SJCRH30 (cell line): ENCODE results near the gene MXRA5. TPM values are rescaled to one million over a fixed set of nuclear protein-coding genes. Genes with fewer than 3 reads are reported as not detected.
A peak's percentile ranks its signal among the peaks of the same experiment; 100 is the strongest.
"Not testable (repeated sequence)": the region's sequence is repeated elsewhere in the genome, so short reads cannot be mapped to it uniquely, and the experiment has no call there.

Source experiments
- DNase-seq, 2 experiments: peaks; one replicate each; pipeline ENCODE4 v3.0.0-alpha.2; 2015 to 2020
- H3K27ac ChIP-seq: fragments of 250-450 bp; sonication (Bioruptor Pico); 2 replicates; pipeline ENCODE4 v1.5.1; 2020; ENCODE audit warnings: mild to moderate bottlenecking, moderate library complexity
- H3K27me3 ChIP-seq: fragments of 250-450 bp; sonication (Bioruptor Pico); 2 replicates; pipeline ENCODE4 v1.5.1; 2020; ENCODE audit warnings: mild to moderate bottlenecking, moderate library complexity
- H3K36me3 ChIP-seq: fragments of 250-450 bp; sonication (Bioruptor Pico); 2 replicates; pipeline ENCODE4 v1.5.1; 2020; ENCODE audit warnings: mild to moderate bottlenecking, moderate library complexity
- H3K4me1 ChIP-seq: fragments of 250-450 bp; sonication (Bioruptor Pico); 2 replicates; pipeline ENCODE4 v1.5.1; 2020; ENCODE audit warnings: mild to moderate bottlenecking, moderate library complexity
- H3K4me3 ChIP-seq: fragments of 250-450 bp; sonication (Bioruptor Pico); 2 replicates; pipeline ENCODE4 v1.5.1; 2020; ENCODE audit warnings: mild to moderate bottlenecking, moderate library complexity
- H3K9me3 ChIP-seq: fragments of 250-450 bp; sonication (Bioruptor Pico); replicated peaks from 2 replicates; pipeline ENCODE4 v1.5.1; 2020; ENCODE audit warnings: mild to moderate bottlenecking, moderate library complexity
- total RNA-seq: library from RNA; depleted of rRNA; stranded (reverse); fragments of >200 nt; shearing (Covaris generic); gene quantifications from 2 replicates; pipeline ENCODE4 v1.2.3, GENCODE V29; 2014

Gene MXRA5
- total RNA-seq, 1 experiment from 2014 or later: 49.6 TPM

GRCh38 chrX:3293251-3293650 lies 53.2 kb downstream of the MXRA5 start:
- no peak for DNase-seq
- Histone ChIP-seq H3K4me3 (no peak overlapping the region), H3K27ac (no peak overlapping the region), H3K4me1 (no peaks in the 10 kb centered on the region), H3K27me3 (no peaks in the 10 kb centered on the region), H3K9me3 (no peaks in the 10 kb centered on the region), H3K36me3 (no peaks in the 10 kb centered on the region)

GRCh38 chrX:3290561-3290960 lies 55.9 kb downstream of the MXRA5 start:
- Histone ChIP-seq H3K9me3 (no peaks in the 10 kb centered on the region), H3K4me3 (no peak overlapping the region), H3K27ac (no peak overlapping the region), H3K27me3 (no peaks in the 10 kb centered on the region), H3K4me1 (no peaks in the 10 kb centered on the region), H3K36me3 (no peaks in the 10 kb centered on the region)
- DNase-seq: no peak

DNA sequence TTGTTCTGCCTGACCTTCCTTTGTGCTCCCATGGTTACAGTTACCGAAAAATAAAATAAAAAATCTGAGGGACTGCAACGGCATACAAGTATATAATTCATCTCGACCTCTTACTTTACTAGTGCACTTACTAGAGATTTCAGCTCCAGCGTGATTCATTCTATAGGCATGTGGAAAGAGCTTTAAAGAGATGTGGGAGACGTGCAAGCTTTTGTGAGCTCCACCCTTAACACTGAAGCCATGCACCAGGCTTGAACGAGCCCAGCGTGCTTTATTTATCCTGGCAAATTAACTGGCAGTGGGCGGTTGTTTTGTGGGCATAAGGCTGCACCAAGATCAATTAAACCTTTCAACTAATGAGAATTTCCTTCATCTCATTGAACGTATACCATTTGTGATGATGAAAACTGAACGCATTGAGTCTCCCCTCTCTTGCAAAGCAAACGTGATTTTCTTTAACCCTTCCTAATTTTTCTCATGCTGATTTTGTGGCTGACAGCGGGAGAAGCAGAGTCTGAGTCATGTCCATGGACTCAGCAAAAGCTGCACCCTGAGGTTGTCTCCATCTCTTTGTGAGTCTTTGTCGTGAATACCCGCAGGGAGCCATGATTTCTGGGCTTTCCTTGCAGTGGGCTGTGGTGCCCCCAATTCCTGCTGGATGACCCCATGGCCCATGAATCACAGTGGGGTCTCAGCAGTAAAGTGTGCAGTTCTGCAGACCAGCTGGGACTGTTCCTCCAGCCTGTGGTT lies 60.1 kb downstream of the MXRA5 start:
- peak overlapping the region; percentile 13; the same call in 1 of the 2 replicates for H3K27ac ChIP-seq
- DNase-seq: peak in 1 of 2 experiments; percentile 16
- no peaks in the 10 kb centered on the region for H3K4me1 ChIP-seq
- H3K36me3 ChIP-seq: no peaks in the 10 kb centered on the region
- no peaks in the 10 kb centered on the region for H3K27me3 ChIP-seq
- H3K4me3 ChIP-seq: peak overlapping the region; percentile 23; the same call in 1 of the 2 replicates
- H3K9me3 ChIP-seq: no peaks in the 10 kb centered on the region; the same call in 1 of the 2 replicates

GRCh38 chrX:3280706-3281105 lies 65.7 kb downstream of the MXRA5 start:
- H3K27me3 ChIP-seq: no peaks in the 10 kb centered on the region
- DNase-seq: no peak
- no peaks in the 10 kb centered on the region; the same call in 1 of the 2 replicates for H3K9me3 ChIP-seq
- no peak overlapping the region for H3K27ac ChIP-seq
- no peaks in the 10 kb centered on the region for H3K4me1 ChIP-seq
- no peak overlapping the region for H3K4me3 ChIP-seq
- no peaks in the 10 kb centered on the region for H3K36me3 ChIP-seq

GRCh38 chrX:3273668-3274067 lies 72.8 kb downstream of the MXRA5 start:
- H3K9me3 ChIP-seq, H3K4me3 ChIP-seq, DNase-seq, H3K27me3 ChIP-seq, H3K27ac ChIP-seq, H3K4me1 ChIP-seq, H3K36me3 ChIP-seq: not testable (repeated sequence)

DNA sequence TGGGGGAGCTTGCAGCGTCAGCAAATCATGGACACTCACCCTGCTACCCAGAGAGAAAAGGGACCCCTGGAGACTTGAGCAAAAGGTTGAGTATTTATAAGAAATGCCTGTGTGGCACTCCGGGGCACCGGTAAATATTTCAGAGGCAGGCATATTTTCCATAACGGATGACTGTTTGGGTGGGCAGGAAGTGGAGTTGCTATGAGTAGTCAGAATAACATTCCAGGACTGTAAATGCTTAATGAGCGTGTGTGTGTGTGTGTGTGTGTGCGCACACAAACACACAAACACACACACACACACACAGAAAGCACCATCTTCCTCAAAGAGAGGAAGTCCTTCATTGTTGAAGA lies 74.6 kb downstream of the MXRA5 start:
- Histone ChIP-seq H3K4me1 (peaks cover 4% of the 10 kb centered on the region), H3K36me3 (no peaks in the 10 kb centered on the region), H3K4me3 (peak overlapping the region; percentile 53), H3K27me3 (no peaks in the 10 kb centered on the region), H3K27ac (peak overlapping the region; percentile 81), H3K9me3 (peaks cover 8% of the 10 kb centered on the region; the same call in 1 of the 2 replicates)
- peak in 1 of 2 experiments; percentile 63 for DNase-seq

DNA sequence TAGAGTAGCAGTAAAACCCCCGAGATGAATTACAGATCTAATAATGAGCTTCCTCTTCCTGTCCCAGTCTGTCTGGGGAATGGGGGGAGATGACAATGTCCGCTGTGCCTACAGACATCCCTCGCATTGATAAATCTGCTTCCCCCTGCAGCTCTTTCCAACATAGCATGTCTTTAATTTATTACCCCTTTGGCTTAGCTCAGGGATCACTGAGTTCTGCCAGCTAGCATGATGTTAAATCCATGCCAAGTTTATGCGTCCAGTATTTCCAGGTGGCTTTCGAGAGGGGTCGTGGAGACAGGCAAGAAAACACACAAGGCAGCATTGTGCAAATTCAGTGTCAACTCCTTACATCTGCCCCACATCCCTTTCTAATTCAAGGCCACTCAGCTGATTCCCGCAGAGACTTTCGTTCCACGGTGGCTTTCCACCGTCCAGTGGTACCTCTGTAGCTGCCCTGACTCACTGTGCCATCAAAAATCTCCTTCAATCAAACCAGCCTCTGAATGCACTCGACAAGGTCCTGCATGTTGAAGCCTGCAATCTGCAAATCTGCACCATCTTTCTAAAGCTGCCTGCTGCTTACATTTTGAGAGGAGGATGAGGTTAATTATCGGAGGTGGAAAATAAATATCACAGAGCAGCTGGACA lies 75.1 kb downstream of the MXRA5 start:
- Histone ChIP-seq H3K27me3 (no peaks in the 10 kb centered on the region), H3K4me1 (peaks cover 4% of the 10 kb centered on the region), H3K4me3 (peak overlapping the region; percentile 53), H3K27ac (peak overlapping the region; percentile 81), H3K9me3 (peaks cover 8% of the 10 kb centered on the region; the same call in 1 of the 2 replicates), H3K36me3 (no peaks in the 10 kb centered on the region)
- DNase-seq: peak; percentile 45 to 65

GRCh38 chrX:3268829-3269228 lies 77.6 kb downstream of the MXRA5 start:
- Histone ChIP-seq H3K36me3 (no peaks in the 10 kb centered on the region), H3K9me3 (peaks cover 5% of the 10 kb centered on the region; the same call in 1 of the 2 replicates), H3K4me3 (no peak overlapping the region), H3K27ac (no peak overlapping the region), H3K27me3 (no peaks in the 10 kb centered on the region), H3K4me1 (peaks cover 7% of the 10 kb centered on the region)
- no peak for DNase-seq

DNA sequence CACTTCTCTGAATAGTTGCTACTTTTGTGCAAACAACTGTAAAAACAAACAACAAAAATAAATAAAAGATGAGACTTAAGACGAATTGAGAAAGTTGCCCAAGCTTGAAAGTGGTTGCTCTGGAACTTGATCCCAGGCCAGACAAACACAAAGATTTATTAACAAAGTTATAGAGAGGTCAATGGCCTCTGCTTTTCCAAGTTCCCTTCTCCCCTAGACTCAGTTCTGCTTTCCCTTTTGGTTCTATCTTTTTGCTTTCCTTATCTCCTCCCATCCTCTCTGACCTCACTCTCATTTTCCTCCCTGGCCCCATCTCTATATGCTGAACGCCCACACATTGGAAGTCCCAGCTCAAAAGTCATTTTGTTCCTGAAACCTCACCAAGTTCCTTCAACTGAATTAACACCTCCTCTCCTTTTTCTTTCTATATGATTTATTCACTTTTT lies 82.7 kb downstream of the MXRA5 start:
- no peak overlapping the region for H3K4me3 ChIP-seq
- H3K36me3 ChIP-seq: no peaks in the 10 kb centered on the region
- peak overlapping the region; percentile 71; the same call in 1 of the 2 replicates for H3K27ac ChIP-seq
- H3K9me3 ChIP-seq: no peaks in the 10 kb centered on the region; the same call in 1 of the 2 replicates
- H3K4me1 ChIP-seq: peaks cover 16% of the 10 kb centered on the region
- no peak for DNase-seq
- no peaks in the 10 kb centered on the region for H3K27me3 ChIP-seq

- Histone ChIP-seq H3K4me3 (no peak overlapping the region), H3K4me1 (peaks cover 17% of the 10 kb centered on the region), H3K27ac (peak overlapping the region; percentile 71), H3K36me3 (no peaks in the 10 kb centered on the region), H3K27me3 (no peaks in the 10 kb centered on the region), H3K9me3 (no peaks in the 10 kb centered on the region; the same call in 1 of the 2 replicates)
- peak; percentile 53 to 64 for DNase-seq
These were observed 83.6 kb downstream of the MXRA5 start for GRCh38 chrX:3262901-3263300.
